ENCODE measurements around the gene CAMKK1.
"Not testable (repeated sequence)": the region's sequence is repeated elsewhere in the genome, so short reads cannot be mapped to it uniquely, and the experiment has no call there.

- TF ChIP-seq CTCF (IDR thresholded peaks at IDR 0.05); EZH2 (IDR thresholded peaks at IDR 0.05; ENCODE audit: borderline replicate concordance, insufficient read depth, low read depth, low read length, poor library complexity, severe bottlenecking): not testable (repeated sequence)
These were observed 38.6 kb downstream of the CAMKK1 start for GRCh38 chr17:3854204-3854603.

All from B cell (primary cell).